Fibroblast of mammary gland (primary cell): Measurements from ENCODE around the gene LHPP.
"Not testable (repeated sequence)": the region's sequence is repeated elsewhere in the genome, so short reads cannot be mapped to it uniquely, and the experiment has no call there.

Experiments used
- DNase-seq: peaks from one replicate; pipeline ENCODE4 v3.0.0-alpha.2; 2010; ENCODE audit warnings: low read depth
- H3K4me3 ChIP-seq: 2 replicates; pipeline ENCODE4 v1.5.1; 2011; ENCODE audit warnings: low read depth, mild to moderate bottlenecking, low read length, moderate library complexity; ENCODE audit not compliant: control insufficient read depth
- CTCF ChIP-seq: conservative IDR thresholded peaks from 2 replicates; pipeline ENCODE4 v1.5.1; 2011; ENCODE audit warnings: low read depth, low read length, inconsistent platforms; ENCODE audit not compliant: control insufficient read depth, insufficient read depth

LHPP gene

GRCh38 chr10:124606822-124607221, 145.2 kb downstream of the LHPP start:
- DNase-seq: no peak
- H3K4me3 ChIP-seq: no peak overlapping the region
- TF ChIP-seq CTCF: no peak

- DNase-seq: no peak
- no peak for TF ChIP-seq CTCF
- H3K4me3 ChIP-seq: no peak overlapping the region
Observed at GRCh38 chr10:124607693-124608092, 146.1 kb downstream of the LHPP start.

- DNase-seq: no peak
- no peak for TF ChIP-seq CTCF
- no peak overlapping the region for H3K4me3 ChIP-seq
Observed at GRCh38 chr10:124608093-124608721, 146.6 kb downstream of the LHPP start.

GRCh38 chr10:124609698-124610097, 148.1 kb downstream of the LHPP start:
- TF ChIP-seq CTCF: no peak
- no peak for DNase-seq
- H3K4me3 ChIP-seq: no peak overlapping the region

GRCh38 chr10:124610186-124610585, 148.6 kb downstream of the LHPP start:
- H3K4me3 ChIP-seq, DNase-seq: not testable (repeated sequence)

GRCh38 chr10:124610851-124611250, 149.2 kb downstream of the LHPP start:
- DNase-seq, H3K4me3 ChIP-seq: not testable (repeated sequence)

- TF ChIP-seq CTCF: no peak
- no peak for DNase-seq
- H3K4me3 ChIP-seq: no peak overlapping the region
Observed at GRCh38 chr10:124611738-124612137, 150.1 kb downstream of the LHPP start.
